ENCODE results near the gene NUP153.
A peak's percentile ranks its signal among the peaks of the same experiment; 100 is the strongest.
"Not testable (repeated sequence)": the region's sequence is repeated elsewhere in the genome, so short reads cannot be mapped to it uniquely, and the experiment has no call there.

Gene NUP153

GRCh38 chr6:17706580-17707370, at the start of gene NUP153:
Gene NUP153 (minus strand): TSS chr6:17706925. CDS start chr6:17706387, 538 bp downstream.
- peak within 1 kb of the TSS; percentile 93 for H3K4me3 ChIP-seq (ENCODE audit: low read depth, low read length)
- TF ChIP-seq CTCF (IDR thresholded peaks at IDR 0.05; ENCODE audit: low read depth, low read length) = no peak

GRCh38 chr6:17754254-17754653, 47.5 kb upstream of the NUP153 start:
- TF ChIP-seq CTCF (IDR thresholded peaks at IDR 0.05; ENCODE audit: low read depth, low read length) = no peak
- no peak overlapping the region for H3K4me3 ChIP-seq (ENCODE audit: low read depth, low read length)

- not testable (repeated sequence) for H3K4me3 ChIP-seq (ENCODE audit: low read depth, low read length)
Observed at GRCh38 chr6:17745324-17745723, 38.6 kb upstream of the NUP153 start.

- not testable (repeated sequence) for H3K4me3 ChIP-seq (ENCODE audit: low read depth, low read length)
Observed at GRCh38 chr6:17744757-17745308, 38.1 kb upstream of the NUP153 start.

- no peak overlapping the region for H3K4me3 ChIP-seq (ENCODE audit: low read depth, low read length)
Observed at GRCh38 chr6:17744019-17744756, 37.5 kb upstream of the NUP153 start.

GRCh38 chr6:17741507-17741906, 34.8 kb upstream of the NUP153 start:
- no peak overlapping the region for H3K4me3 ChIP-seq (ENCODE audit: low read depth, low read length)
- TF ChIP-seq CTCF (IDR thresholded peaks at IDR 0.05; ENCODE audit: low read depth, low read length) = no peak

More at GRCh38 chr6:17744019-17744756, 37.5 kb upstream of the NUP153 start:
- no peak for TF ChIP-seq CTCF (IDR thresholded peaks at IDR 0.05; ENCODE audit: low read depth, low read length)

- no peak overlapping the region for H3K4me3 ChIP-seq (ENCODE audit: low read depth, low read length)
- no peak for TF ChIP-seq CTCF (IDR thresholded peaks at IDR 0.05; ENCODE audit: low read depth, low read length)
Observed at GRCh38 chr6:17740559-17741220, 34.0 kb upstream of the NUP153 start.
